Measurements from ENCODE around the gene TRABD.

Gene TRABD

DNA sequence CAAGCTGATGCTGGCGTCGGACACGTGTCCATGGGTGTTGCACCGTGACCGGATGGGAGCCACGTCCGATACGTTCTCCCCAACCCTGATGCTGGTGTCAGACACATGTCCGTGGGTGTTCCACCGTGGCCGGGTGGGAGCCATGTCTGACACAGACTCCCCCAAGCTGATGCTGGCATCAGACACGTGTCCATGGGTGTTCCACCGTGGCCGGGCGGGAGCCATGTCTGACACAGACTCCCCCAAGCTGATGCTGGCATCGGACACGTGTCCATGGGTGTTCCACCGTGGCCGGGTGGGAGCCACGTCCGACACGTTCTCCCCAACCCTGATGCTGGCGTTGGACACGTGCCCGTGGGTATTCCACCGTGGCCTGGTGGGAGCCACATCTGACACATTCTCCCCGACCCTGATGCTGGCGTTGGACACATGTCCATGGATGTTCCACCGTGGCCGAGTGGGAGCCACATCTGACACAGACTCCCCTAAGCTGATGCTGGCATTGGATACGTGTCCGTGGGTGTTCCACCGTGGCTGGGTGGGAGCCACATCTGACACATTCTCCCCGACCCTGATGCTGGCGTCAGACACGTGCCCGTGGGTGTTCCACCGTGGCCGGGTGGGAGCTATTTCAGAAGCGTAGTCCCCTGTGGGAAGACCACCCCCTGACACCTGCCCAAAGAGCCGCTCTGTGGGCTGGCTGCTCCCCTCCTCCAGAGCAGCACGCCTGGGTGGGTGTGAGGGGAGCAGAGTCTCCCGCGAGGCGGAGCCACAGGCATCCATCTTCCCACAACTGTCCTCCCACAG, 35.1 kb downstream of the TRABD start:
- Mint-ChIP-seq H3K27ac (no peak overlapping the region), H3K4me3 (no peak overlapping the region), H3K27me3 (no peaks in the 10 kb centered on the region), H3K9me3 (ENCODE audit: low read depth) (no peaks in the 10 kb centered on the region), H3K4me1 (ENCODE audit: low read depth) (no peaks in the 10 kb centered on the region), H3K36me3 (peaks cover 2% of the 10 kb centered on the region)

DNA sequence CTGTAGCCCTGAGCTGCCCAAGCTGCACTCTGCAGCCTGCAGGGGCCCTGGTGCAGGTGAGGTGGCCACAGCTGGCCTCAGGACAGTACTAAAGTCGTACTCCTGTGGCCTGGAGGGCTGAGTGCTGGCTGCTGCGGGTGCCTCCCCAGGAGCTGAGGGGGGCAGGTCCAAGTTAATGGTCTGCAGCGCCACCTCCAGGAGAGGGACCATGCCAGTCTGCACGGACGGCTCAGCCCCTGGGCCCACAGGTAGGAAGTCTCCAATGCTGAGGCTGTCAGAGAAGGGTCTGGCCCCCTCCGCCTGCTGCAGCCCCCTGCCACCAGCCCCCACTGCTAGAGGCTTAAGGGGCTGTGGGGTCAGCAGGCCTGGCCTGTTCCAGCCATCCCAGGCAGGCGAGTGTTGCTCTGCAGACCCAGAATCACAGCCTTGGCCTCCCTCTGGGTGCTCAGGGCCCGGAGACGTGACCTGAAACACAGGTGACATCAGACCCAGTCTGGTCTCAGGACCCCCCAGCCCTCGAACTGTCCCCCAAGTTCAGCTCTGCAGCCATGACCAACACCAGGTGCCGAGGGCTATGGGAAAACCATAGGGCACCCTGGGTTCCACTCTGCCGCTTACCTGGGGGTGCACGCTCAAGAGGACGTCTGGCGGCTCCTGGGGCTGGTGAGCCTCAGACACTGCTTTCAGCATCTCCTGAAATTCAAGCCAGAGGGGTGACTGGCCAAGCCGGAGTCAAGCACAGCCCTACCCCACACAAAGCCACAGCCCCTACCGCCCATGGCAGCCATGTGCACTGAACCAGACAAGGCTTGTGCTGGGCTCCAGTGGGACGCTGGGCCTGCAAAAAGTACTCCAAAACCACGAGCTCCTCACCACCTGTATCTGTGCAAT, 35.9 kb downstream of the TRABD start:
- H3K4me1 Mint-ChIP-seq (ENCODE audit: low read depth) = no peaks in the 10 kb centered on the region
- H3K9me3 Mint-ChIP-seq (ENCODE audit: low read depth) = no peaks in the 10 kb centered on the region
- H3K27me3 Mint-ChIP-seq = no peaks in the 10 kb centered on the region
- no peak overlapping the region for H3K4me3 Mint-ChIP-seq
- peaks cover 2% of the 10 kb centered on the region for H3K36me3 Mint-ChIP-seq
- H3K27ac Mint-ChIP-seq = no peak overlapping the region

DNA sequence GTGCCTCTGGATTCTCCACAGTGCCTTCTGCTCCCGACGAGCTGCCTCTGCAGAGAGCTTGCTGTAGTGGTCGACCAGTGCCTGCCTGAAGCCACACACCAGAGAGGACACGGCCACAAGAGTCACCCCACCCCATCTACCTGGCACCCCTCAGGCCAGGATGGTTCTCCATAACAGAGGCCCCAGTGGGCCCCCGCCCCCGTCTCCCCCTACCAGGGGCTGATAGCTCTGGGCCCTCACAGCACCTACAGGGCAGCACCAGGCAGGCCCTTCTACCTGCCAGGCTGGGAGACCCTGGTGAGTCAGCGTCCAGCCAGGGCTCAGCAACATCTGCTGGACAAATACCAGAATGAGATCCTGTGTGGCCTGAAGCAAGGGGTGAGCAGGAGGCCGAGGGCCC, 36.8 kb downstream of the TRABD start:
- Mint-ChIP-seq H3K27me3 (no peaks in the 10 kb centered on the region), H3K4me3 (no peak overlapping the region), H3K27ac (no peak overlapping the region), H3K36me3 (peaks cover 2% of the 10 kb centered on the region), H3K4me1 (ENCODE audit: low read depth) (no peaks in the 10 kb centered on the region), H3K9me3 (ENCODE audit: low read depth) (no peaks in the 10 kb centered on the region)

DNA sequence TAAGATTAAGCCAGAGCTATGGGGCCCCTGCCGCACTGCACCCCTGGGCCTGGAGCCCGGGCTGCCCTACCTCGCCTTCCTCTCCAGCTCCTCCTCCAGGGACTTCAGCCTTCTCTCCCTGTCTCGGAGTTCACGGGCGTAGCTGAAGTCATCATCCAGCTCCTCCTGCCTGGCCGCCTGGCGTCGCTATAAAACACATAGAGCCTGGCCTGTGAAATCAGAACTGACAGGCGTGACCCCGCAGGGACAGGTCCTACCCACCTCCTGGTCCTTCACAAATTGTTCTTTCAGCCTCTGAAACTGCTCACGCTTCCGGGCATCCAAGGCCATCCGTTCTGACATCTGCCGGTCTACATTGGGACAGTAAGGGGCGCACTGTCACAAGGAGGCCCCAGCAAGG, 38.4 kb downstream of the TRABD start:
- Mint-ChIP-seq H3K27me3 (no peaks in the 10 kb centered on the region), H3K27ac (no peak overlapping the region), H3K9me3 (ENCODE audit: low read depth) (no peaks in the 10 kb centered on the region), H3K36me3 (peaks cover 2% of the 10 kb centered on the region), H3K4me3 (no peak overlapping the region), H3K4me1 (ENCODE audit: low read depth) (no peaks in the 10 kb centered on the region)

DNA sequence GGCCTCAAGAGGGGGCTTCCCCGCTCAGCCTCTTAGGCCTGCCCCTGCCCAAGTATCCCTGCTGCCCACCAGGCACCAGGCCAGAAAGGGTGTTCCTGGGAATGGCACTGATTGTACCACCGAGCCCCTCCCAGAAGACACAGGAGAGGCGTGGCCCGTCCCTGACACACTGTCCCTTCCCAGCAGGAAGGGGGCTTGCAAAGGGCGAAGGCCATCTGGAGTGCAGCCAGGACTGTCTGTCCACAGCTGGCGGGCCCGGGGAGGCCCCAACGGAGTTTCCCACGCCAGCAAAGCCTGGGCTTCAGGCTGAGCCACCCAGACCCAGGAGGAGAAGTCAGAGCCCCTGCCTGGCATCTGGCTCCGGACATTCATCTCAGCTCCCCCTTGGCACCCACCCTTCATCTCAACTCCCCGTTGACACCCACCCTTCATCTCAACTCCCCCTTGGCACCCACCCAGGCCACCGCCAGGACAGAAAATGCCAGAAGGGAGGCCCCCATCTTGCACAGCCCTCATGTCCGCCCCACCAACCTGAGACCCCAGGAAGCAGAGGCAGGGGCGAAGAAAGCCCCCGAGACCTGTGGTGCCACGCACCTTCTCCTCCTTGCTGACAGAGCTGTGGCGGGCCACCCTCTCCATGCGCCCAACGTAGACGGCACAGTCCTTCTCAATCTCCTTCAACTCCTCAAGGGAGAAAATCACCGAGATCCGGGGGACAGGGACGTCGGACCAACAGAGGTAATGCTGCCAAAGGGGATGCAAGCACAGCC, 39.7 kb downstream of the TRABD start:
- H3K27me3 Mint-ChIP-seq = no peaks in the 10 kb centered on the region
- H3K36me3 Mint-ChIP-seq = peaks cover 2% of the 10 kb centered on the region
- H3K4me1 Mint-ChIP-seq (ENCODE audit: low read depth) = peaks cover 1% of the 10 kb centered on the region
- H3K27ac Mint-ChIP-seq = no peak overlapping the region
- no peak overlapping the region for H3K4me3 Mint-ChIP-seq
- H3K9me3 Mint-ChIP-seq (ENCODE audit: low read depth) = no peaks in the 10 kb centered on the region

DNA sequence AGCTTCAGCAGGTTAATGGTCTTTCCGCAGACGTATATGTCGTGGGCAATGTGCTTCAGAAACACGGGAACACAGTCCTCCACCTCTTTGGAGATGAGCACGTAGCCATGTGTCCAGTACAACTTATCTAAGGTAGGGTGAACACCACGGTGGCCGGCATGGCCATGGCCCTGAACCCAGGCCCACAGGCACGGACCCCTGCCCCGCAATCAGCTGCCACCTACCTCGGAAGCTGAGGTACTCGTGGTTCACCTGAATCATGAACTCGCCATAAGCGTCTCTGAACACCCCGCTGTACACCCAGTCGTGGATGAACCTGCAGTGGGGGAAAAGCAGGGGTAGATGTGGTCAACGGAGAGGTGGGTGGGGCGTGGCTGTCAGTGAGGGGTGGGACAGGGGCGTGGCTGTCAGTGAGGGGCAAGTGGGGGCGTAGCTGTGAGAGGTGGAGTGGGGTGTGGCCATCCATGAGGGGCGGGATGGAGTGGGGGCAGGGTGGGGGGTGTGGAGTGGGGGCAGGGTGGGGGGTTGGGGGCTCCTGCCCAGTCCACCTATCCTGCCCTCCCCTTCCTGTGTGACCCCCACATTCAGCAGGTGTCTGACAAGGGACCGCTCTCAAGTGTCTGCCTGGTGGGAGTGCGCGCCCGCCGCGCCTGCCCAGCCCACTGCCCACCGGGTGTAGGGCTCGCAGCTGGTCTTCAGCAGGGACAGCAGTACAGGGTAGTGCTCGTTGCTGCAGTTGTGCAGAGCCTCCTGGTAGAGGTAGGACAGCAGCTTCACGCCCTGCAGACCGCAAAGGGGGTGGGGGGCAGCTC, 40.6 kb downstream of the TRABD start:
- no peak overlapping the region for H3K4me3 Mint-ChIP-seq
- no peak overlapping the region for H3K27ac Mint-ChIP-seq
- peaks cover 1% of the 10 kb centered on the region for H3K4me1 Mint-ChIP-seq (ENCODE audit: low read depth)
- H3K9me3 Mint-ChIP-seq (ENCODE audit: low read depth) = no peaks in the 10 kb centered on the region
- H3K27me3 Mint-ChIP-seq = no peaks in the 10 kb centered on the region
- peaks cover 2% of the 10 kb centered on the region for H3K36me3 Mint-ChIP-seq

DNA sequence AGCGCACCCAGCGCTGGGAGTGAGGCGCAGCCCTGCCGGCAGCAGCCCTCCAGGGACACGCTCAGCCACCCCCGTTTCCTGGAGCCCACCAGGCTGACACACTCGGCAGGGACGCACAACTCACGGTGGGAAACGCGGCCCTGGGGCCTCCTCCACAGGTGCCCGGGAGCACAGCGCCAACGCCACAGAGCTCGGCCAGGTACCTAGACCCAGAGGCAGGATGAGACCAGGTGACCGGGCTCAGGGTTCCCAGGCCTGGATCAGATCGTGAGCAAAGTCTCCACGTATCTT, 41.1 kb downstream of the TRABD start:
- Mint-ChIP-seq H3K4me3 (no peak overlapping the region), H3K27me3 (no peaks in the 10 kb centered on the region), H3K36me3 (peaks cover 2% of the 10 kb centered on the region), H3K27ac (no peak overlapping the region), H3K4me1 (ENCODE audit: low read depth) (peaks cover 1% of the 10 kb centered on the region), H3K9me3 (ENCODE audit: low read depth) (no peaks in the 10 kb centered on the region)

DNA sequence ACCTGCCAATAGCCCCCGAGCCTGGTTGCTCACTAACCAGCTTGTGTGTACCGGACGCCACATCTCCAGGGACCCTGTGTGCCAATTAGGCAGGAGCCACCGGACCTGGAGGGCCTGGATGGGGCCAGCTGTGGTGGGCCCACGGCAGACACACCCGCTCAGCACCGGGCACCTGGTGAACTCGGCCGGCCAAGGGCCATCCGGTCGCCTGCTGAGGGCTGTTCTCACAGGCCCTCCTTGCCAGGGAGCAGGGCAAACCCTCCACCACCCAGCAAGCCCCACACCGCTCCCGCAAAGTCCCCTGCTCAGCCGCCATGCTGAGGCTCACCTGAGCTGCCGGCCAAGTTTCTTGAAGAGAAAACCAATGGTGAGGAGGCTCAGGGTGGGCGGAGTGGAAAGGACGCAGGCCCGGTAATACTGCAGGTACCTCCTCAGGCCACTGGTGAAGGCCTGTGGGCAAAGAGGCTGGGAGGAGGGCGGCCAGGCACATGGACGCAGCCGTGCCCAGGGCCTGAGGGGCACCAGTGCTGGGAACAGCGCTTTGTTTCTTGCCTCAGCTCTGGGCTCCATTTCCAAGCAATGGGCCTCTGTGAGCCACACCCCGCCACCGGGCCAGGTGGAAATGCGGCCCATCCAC, 42.0 kb downstream of the TRABD start:
- no peaks in the 10 kb centered on the region for H3K9me3 Mint-ChIP-seq (ENCODE audit: low read depth)
- H3K27me3 Mint-ChIP-seq = no peaks in the 10 kb centered on the region
- peaks cover 1% of the 10 kb centered on the region for H3K4me1 Mint-ChIP-seq (ENCODE audit: low read depth)
- H3K36me3 Mint-ChIP-seq = peaks cover 2% of the 10 kb centered on the region
- H3K4me3 Mint-ChIP-seq = no peak overlapping the region
- no peak overlapping the region for H3K27ac Mint-ChIP-seq

DNA sequence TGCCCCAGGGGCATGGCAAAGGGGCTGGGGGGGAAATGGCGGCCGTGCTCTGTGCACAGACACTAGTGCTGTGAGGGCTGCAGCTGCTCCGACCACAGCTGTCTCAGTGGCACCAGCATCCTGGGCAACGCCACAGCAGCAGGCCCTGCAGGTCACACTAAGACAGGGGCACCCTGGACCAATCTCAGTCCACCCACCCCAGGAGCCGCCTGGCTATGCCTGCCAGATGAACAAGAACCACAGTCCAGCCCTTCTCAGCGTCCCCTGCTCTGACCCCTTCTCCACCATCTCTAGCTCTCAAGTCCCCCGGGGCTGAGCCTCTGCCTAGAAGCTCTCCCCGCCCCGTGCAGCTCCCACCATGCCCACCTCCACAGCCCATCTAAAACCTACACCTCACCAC, 42.7 kb downstream of the TRABD start:
- H3K27ac Mint-ChIP-seq = no peak overlapping the region
- H3K27me3 Mint-ChIP-seq = no peaks in the 10 kb centered on the region
- H3K9me3 Mint-ChIP-seq (ENCODE audit: low read depth) = no peaks in the 10 kb centered on the region
- H3K36me3 Mint-ChIP-seq = no peaks in the 10 kb centered on the region
- H3K4me1 Mint-ChIP-seq (ENCODE audit: low read depth) = peaks cover 3% of the 10 kb centered on the region
- no peak overlapping the region for H3K4me3 Mint-ChIP-seq

DNA sequence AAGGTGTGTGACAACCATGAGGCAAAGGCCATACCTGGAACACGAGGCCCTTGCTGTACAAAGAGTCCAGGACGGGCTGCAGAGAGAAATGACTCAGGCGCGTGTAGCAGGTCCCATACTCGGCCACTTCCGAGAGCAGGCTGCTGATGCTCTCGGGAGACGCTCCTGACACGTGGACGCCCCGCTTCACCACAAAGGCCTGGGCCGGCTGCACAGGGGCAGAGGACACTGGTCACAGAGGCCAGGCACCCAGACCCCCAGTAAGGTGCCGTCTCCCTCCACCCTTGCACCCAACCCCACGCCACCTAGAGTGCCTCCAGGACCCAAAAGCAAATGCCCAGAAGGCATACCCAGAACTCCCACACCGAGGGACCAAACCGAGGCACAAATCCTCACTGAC, 43.7 kb downstream of the TRABD start:
- Mint-ChIP-seq H3K4me1 (ENCODE audit: low read depth) (peaks cover 3% of the 10 kb centered on the region), H3K27me3 (no peaks in the 10 kb centered on the region), H3K36me3 (no peaks in the 10 kb centered on the region), H3K27ac (no peak overlapping the region), H3K9me3 (ENCODE audit: low read depth) (no peaks in the 10 kb centered on the region), H3K4me3 (no peak overlapping the region)

DNA sequence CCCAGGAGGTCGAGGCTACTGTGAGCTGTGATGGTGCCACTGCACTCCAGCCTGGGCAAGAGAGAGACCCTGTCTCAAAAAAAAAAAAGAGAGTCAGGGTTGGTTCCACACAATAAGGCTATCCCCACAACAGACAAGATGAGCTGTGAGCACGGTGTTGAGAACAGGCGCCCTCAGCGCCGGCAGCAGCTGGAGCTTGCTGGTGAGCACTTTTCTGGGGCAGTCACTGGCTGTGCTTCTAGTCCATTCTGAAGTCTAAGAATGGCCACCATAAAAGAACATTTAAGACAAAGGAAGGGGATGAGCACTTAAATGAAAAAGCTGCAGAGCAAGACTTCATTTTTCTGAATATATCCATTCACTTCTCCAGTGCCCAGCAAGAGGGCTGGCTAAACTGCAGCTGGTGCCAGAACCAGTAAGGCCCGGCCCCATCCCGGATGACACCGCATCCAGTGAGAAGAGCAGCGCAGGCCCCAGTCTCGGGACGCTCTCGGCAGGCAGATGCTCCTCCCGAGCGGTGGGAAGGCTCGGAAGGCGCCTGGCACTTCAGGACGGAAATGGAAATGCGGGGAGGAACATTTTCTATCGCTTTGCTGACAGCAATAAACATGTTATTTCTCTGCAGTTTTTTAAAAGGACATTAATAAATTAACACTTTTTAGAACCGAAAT, 46.9 kb downstream of the TRABD start:
- no peak overlapping the region for H3K4me3 Mint-ChIP-seq
- H3K27me3 Mint-ChIP-seq = no peaks in the 10 kb centered on the region
- peaks cover 2% of the 10 kb centered on the region for H3K36me3 Mint-ChIP-seq
- H3K27ac Mint-ChIP-seq = no peak overlapping the region
- no peaks in the 10 kb centered on the region for H3K9me3 Mint-ChIP-seq (ENCODE audit: low read depth)
- H3K4me1 Mint-ChIP-seq (ENCODE audit: low read depth) = peaks cover 9% of the 10 kb centered on the region

DNA sequence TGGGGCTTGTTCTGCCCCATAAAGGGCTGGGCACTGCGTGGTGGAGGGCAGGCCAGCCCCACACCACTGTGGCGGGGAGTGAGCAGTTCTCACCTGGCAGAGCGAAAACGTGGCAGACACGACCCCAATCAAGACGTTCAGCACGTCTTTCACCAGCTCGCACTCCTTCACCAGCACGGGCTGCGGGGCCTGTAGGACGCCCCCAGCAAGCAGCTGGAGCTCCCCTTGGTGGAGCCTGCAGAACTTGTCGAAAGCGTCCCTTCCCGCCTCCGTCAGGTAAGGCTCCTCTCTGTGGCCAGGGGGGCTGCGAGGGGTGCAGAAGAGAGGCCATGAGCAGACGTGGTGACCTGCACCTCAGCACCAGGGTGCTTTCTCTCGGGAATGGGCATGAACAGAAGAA, 47.5 kb downstream of the TRABD start:
- H3K4me1 Mint-ChIP-seq (ENCODE audit: low read depth) = peaks cover 12% of the 10 kb centered on the region
- no peak overlapping the region for H3K4me3 Mint-ChIP-seq
- H3K27me3 Mint-ChIP-seq = no peaks in the 10 kb centered on the region
- H3K36me3 Mint-ChIP-seq = peaks cover 2% of the 10 kb centered on the region
- H3K9me3 Mint-ChIP-seq (ENCODE audit: low read depth) = no peaks in the 10 kb centered on the region
- H3K27ac Mint-ChIP-seq = no peak overlapping the region

DNA sequence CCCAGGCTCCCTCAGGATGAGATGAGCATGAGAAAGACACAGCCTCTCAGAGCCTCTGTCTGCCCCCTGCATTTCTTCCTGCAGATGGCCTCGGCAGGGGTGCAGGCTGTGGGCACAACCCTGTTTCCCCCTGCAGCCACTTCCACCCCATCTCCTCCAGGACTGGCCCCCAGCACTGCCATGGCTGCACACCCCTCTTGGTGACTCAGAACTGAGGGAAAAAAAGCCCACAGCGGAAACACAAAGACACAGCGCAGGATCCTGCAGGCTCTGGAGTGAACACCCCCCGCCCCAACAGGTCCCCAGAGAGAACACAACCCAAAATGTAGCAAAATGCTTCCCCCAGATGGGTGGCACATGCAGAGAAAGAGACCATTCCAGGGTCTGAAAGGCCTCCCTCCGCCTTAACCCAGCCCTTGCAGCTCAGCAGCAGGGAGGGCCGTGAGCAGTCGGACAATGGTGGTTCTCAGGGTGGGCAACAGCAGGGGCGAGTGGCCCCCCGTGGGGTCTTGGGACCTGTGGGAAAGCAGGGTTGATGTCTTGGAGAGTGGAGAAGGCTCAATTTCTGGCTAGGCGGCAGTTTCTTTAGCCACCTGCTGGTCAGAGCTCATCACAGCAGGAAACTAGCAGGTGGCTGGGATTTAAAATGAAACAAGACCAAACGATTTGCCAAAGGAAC, 51.2 kb downstream of the TRABD start:
- Mint-ChIP-seq H3K9me3 (ENCODE audit: low read depth) (no peaks in the 10 kb centered on the region), H3K27me3 (no peaks in the 10 kb centered on the region), H3K27ac (no peak overlapping the region), H3K4me1 (ENCODE audit: low read depth) (peaks cover 23% of the 10 kb centered on the region), H3K36me3 (peaks cover 4% of the 10 kb centered on the region), H3K4me3 (no peak overlapping the region)

All from activated naive CD8-positive, alpha-beta T cell (primary cell).